ENCODE measurements around the gene AMZ1. TPM values are rescaled to one million over a fixed set of nuclear protein-coding genes. Genes with fewer than 3 reads are reported as not detected.

AMZ1 gene
- total RNA-seq, 4 donors from 2014 or later, result under 0.01 to 1.2 (median 0.53) TPM

GRCh38 chr7:2759736-2760097, 71.7 kb downstream of the AMZ1 start:
- peak overlapping the region; percentile 81 to 91 (median 85) for H3K27ac ChIP-seq (replicated peaks in 1 of 4)
- 87% methylated on average over 8 of the region's 8 CpGs for WGBS
- H3K4me3 ChIP-seq, result no peak overlapping the region
- no peak for DNase-seq (ENCODE audit: extremely low spot score)
- H3K27me3 ChIP-seq, result no peaks in the 10 kb centered on the region
- H3K9me3 ChIP-seq, result no peaks in the 10 kb centered on the region
- TF ChIP-seq CTCF (IDR thresholded peaks at IDR 0.05) (no peak), POLR2AphosphoS5 (IDR thresholded peaks at IDR 0.05) (no peak), EP300 (IDR thresholded peaks at IDR 0.05) (no peak), POLR2A (IDR thresholded peaks at IDR 0.05; ENCODE audit: low read depth) (no peak)
- intact Hi-C loops (cut with DNase I), result no loop called here
- H3K4me1 ChIP-seq, result peaks cover 55 to 80% (median 73%) of the 10 kb centered on the region in 4 donors
- peaks cover 0 to 4% (median 0%) of the 10 kb centered on the region in 4 donors for H3K36me3 ChIP-seq

- TF ChIP-seq POLR2A (IDR thresholded peaks at IDR 0.05; ENCODE audit: low read depth) (no peak), CTCF (IDR thresholded peaks at IDR 0.05) (peak; percentile 5 to 45 (median 13)), POLR2AphosphoS5 (IDR thresholded peaks at IDR 0.05) (no peak), EP300 (IDR thresholded peaks at IDR 0.05) (no peak)
- Histone ChIP-seq H3K4me3 (no peak overlapping the region), H3K9me3 (no peaks in the 10 kb centered on the region), H3K36me3 (peaks cover 0 to 4% (median 0%) of the 10 kb centered on the region in 4 donors), H3K27ac (replicated peaks in 1 of 4) (peak overlapping the region; percentile 81 to 91 (median 85)), H3K4me1 (peaks cover 55 to 80% (median 73%) of the 10 kb centered on the region in 4 donors), H3K27me3 (no peaks in the 10 kb centered on the region)
- no peak for DNase-seq (ENCODE audit: extremely low spot score)
- 65% methylated on average over 22 of the region's 22 CpGs for WGBS
- intact Hi-C loops (cut with DNase I), result no loop called here
These were observed 72.3 kb downstream of the AMZ1 start for GRCh38 chr7:2760098-2760889.

- Histone ChIP-seq H3K27ac (replicated peaks in 1 of 4) (peak overlapping the region in 3 of 4 donors; percentile 84 to 91 (median 86)), H3K27me3 (no peaks in the 10 kb centered on the region), H3K4me1 (peaks cover 55 to 80% (median 73%) of the 10 kb centered on the region in 4 donors), H3K9me3 (no peaks in the 10 kb centered on the region), H3K36me3 (peaks cover 0 to 4% (median 0%) of the 10 kb centered on the region in 4 donors), H3K4me3 (no peak overlapping the region)
- DNase-seq (ENCODE audit: extremely low spot score), result no peak
- TF ChIP-seq CTCF (IDR thresholded peaks at IDR 0.05) (no peak), EP300 (IDR thresholded peaks at IDR 0.05) (no peak), POLR2A (IDR thresholded peaks at IDR 0.05; ENCODE audit: low read depth) (no peak), POLR2AphosphoS5 (IDR thresholded peaks at IDR 0.05) (no peak)
- intact Hi-C loops (cut with DNase I), result no loop called here
- 91% methylated on average over 15 of the region's 19 CpGs for WGBS
These were observed 73.2 kb downstream of the AMZ1 start for GRCh38 chr7:2761131-2761624.

- TF ChIP-seq CTCF (IDR thresholded peaks at IDR 0.05) (no peak), POLR2A (IDR thresholded peaks at IDR 0.05; ENCODE audit: low read depth) (no peak), POLR2AphosphoS5 (IDR thresholded peaks at IDR 0.05) (no peak), EP300 (IDR thresholded peaks at IDR 0.05) (no peak)
- H3K4me3 ChIP-seq, result peak overlapping the region in 1 of 4 donors; percentile 31
- H3K27ac ChIP-seq (replicated peaks in 1 of 4), result peak overlapping the region; percentile 57 to 89 (median 82)
- no peaks in the 10 kb centered on the region for H3K36me3 ChIP-seq
- intact Hi-C loops (cut with DNase I), result no loop called here
- 93% methylated on average over 20 of the region's 29 CpGs for WGBS
- DNase-seq (ENCODE audit: extremely low spot score), result no peak
- peaks cover 55 to 75% (median 69%) of the 10 kb centered on the region in 4 donors for H3K4me1 ChIP-seq
- H3K9me3 ChIP-seq, result no peaks in the 10 kb centered on the region
- H3K27me3 ChIP-seq, result no peaks in the 10 kb centered on the region
These were observed 73.9 kb downstream of the AMZ1 start for GRCh38 chr7:2761801-2762497.
